T-helper 9 cell (primary cell): ENCODE data around the gene KPNA4.
A peak's percentile ranks its signal among the peaks of the same experiment; 100 is the strongest.

Experiments
- DNase-seq: peaks from one replicate; pipeline ENCODE4 v3.0.0-alpha.2; 2020

The KPNA4 gene

GRCh38 chr3:160449636-160450598, 115.5 kb downstream of the KPNA4 start, which contains the start of gene TRIM59:
Gene TRIM59, minus strand, starts transcription at chr3:160449786. Its CDS starts 10,603 bp downstream, at chr3:160439183.
- DNase-seq, result peak; percentile 92

- DNase-seq, result no peak
These were observed 116.3 kb downstream of the KPNA4 start for GRCh38 chr3:160448845-160449635.

DNA sequence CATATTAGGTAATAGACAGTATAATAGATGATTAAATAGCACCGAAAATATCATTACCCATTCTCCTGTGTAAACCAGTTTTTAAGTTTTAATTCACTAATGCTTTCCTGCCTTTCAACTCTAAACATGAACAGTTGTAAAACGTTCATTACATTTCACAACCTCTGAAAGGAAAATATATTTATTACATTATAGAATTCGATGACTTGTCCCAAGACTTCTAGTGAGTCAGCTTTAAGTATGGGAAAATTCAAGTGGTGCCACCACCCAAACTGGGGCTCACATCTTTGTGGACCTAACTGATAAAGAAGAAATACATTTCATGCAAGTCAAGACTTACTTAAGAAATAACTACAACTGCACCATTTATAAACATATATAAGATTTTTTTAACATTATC, 117.8 kb downstream of the KPNA4 start:
- no peak for DNase-seq

DNA sequence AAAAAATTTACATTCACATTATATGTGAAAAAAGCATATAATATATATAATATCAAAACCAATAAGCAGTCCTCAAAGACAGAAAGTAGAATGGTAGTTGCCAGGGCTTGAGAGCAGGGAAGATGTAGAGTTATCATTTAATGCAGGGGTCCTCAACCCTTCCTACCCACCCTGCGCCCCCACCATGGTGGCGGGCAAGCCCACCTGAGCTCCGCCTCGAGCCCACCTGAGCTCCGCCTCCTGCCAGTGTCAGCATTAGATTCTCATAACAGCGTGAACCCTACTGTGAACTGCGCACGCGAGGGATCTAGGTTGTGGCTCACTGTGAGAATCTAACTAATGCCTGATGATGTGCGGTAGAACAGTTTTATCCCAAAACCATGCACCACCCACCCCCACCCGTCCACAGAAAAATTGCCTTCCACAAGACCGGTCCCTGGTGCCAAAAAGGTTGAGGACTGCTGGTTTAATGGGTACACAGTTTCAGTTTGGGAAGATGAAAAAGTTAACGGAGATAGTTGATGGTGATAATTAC, 118.8 kb downstream of the KPNA4 start:
- DNase-seq, result no peak

- DNase-seq, result no peak
These were observed 119.5 kb downstream of the KPNA4 start for GRCh38 chr3:160445854-160446253.
